ENCODE measurements around the gene VENTX. TPM values are rescaled to one million over a fixed set of nuclear protein-coding genes. Genes with fewer than 3 reads are reported as not detected.

Gene VENTX
- total and polyA plus RNA-seq, 2 of the 4 experiments (the other 2 are of a cell fraction): not detected

DNA sequence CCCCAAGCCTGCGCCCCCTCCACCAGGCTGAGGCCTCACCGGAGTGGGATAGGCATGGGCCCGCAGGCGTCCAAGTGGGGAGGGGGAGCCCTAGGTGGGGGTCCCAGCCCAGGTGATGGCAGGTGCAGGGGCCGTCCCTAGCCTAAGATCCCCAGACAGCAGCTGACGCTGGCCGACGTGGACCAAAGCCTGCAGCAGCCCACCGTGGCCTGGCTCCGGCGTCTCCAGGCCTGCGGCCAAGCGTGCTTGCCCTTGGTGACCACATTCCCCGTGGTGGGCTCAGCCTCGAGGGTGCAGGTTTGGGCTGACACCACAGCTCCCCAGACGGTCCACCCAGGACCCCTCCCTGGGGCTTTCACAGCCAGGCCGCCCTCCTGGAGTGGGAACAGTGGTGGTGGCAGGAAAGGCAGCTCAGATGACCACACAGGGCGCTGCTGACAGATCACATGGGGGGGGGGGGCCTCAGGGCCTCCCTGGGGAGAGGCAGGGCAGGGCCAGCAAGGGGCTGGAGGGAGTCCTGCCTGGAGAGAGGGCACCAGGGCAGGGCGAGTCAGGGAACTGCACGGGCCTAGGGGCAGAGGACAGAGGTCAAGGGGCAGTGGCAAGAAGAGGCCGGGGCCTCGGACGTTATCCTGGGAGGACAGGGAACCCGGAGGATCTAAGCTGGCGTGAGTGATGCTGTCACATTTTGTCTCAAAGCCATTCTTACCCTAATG is 39.8 kb downstream of the VENTX start:
- H3K9me1 ChIP-seq (ENCODE audit: insufficient read depth, low read length): 0 out of 2 replicates have a peak, but pooled peaks cover 4% of the 10 kb centered on the region
- in situ Hi-C loops (cut with MboI; ENCODE audit: low sequenced_read_pairs) (no loop called here), intact Hi-C loops (cut with micrococcal nuclease) (no loop called here), dilution Hi-C loops (cut with HindIII; ENCODE audit: low sequenced_read_pairs, unreplicated experiment) (no loop called here)
- H3K9me3 ChIP-seq (ENCODE audit: control insufficient read depth, insufficient read depth, low read length): no peaks in the 10 kb centered on the region
- no peak overlapping the region for H3K56ac ChIP-seq (ENCODE audit: extremely low read depth, insufficient read depth, low read length)
- no peak overlapping the region for H4K8ac ChIP-seq (ENCODE audit: low read depth in 2 of 2, low read length in 2 of 2)
- no peak overlapping the region for H2AK9ac ChIP-seq (replicated peaks; ENCODE audit: low read depth, low read length, poor library complexity)
- ATAC-seq (ENCODE audit: low read depth) (no peak), DNase-seq (no peak)
- no peak overlapping the region for H4K91ac ChIP-seq (ENCODE audit: insufficient read depth, low read depth, low read length)
- no peak overlapping the region for H3K4me2 ChIP-seq (ENCODE audit: low read depth, low read length)
- no peak overlapping the region for H2BK15ac ChIP-seq (ENCODE audit: low read depth, low read length)
- POLR2A ChIA-PET (ENCODE audit: unreplicated experiment): no interaction called here
- no peak overlapping the region for H2BK20ac ChIP-seq (ENCODE audit: low read depth, low read length)
- H3K27ac ChIP-seq (ENCODE audit: insufficient read depth, low read length): no peak overlapping the region
- peaks cover 9% of the 10 kb centered on the region for H3K27me3 ChIP-seq (ENCODE audit: control insufficient read depth, insufficient read depth, low read length)
- H3K18ac ChIP-seq (ENCODE audit: low read depth, low read length): no peak overlapping the region
- peaks cover 27% of the 10 kb centered on the region for H3K36me3 ChIP-seq (ENCODE audit: control insufficient read depth, insufficient read depth, low read length)
- peaks cover 10% of the 10 kb centered on the region for H3K4me1 ChIP-seq (ENCODE audit: control insufficient read depth, insufficient read depth, low read length)
- peaks cover 0 to 3% of the 10 kb centered on the region in 2 experiments; a peak in 1 of 4 replicates for H3K79me1 ChIP-seq (ENCODE audit: low read depth in 1 of 2, low read length in 2 of 2)
- TF ChIP-seq NFE2L2 (IDR thresholded peaks at IDR 0.05; ENCODE audit: low read depth, low read length): no peak
- TF ChIP-seq RFX5 (IDR thresholded peaks at IDR 0.05; ENCODE audit: low read depth, low read length): no peak
- no peak for TF ChIP-seq MXI1 (IDR thresholded peaks at IDR 0.05; ENCODE audit: borderline replicate concordance, low read depth, low read length)
- TF ChIP-seq, protein P1, sequence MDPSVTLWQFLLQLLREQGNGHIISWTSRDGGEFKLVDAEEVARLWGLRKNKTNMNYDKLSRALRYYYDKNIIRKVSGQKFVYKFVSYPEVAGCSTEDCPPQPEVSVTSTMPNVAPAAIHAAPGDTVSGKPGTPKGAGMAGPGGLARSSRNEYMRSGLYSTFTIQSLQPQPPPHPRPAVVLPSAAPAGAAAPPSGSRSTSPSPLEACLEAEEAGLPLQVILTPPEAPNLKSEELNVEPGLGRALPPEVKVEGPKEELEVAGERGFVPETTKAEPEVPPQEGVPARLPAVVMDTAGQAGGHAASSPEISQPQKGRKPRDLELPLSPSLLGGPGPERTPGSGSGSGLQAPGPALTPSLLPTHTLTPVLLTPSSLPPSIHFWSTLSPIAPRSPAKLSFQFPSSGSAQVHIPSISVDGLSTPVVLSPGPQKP (IDR thresholded peaks at IDR 0.05; ENCODE audit: borderline replicate concordance, low read depth, low read length): no peak
- no peak for TF ChIP-seq FOS (IDR thresholded peaks at IDR 0.05; ENCODE audit: low read depth, low read length)
- no peak for TF ChIP-seq SMC3 (IDR thresholded peaks at IDR 0.05; ENCODE audit: low read depth, low read length)
- TF ChIP-seq, protein P2, sequence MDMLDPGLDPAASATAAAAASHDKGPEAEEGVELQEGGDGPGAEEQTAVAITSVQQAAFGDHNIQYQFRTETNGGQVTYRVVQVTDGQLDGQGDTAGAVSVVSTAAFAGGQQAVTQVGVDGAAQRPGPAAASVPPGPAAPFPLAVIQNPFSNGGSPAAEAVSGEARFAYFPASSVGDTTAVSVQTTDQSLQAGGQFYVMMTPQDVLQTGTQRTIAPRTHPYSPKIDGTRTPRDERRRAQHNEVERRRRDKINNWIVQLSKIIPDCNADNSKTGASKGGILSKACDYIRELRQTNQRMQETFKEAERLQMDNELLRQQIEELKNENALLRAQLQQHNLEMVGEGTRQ (IDR thresholded peaks at IDR 0.05; ENCODE audit: low read depth, low read length): no peak
- no peak for TF ChIP-seq BHLHE40 (IDR thresholded peaks at IDR 0.05; ENCODE audit: low read depth, low read length)
- TF ChIP-seq MAFK (IDR thresholded peaks at IDR 0.05; ENCODE audit: low read depth, low read length): no peak
- WGBS, 2 experiments (ENCODE audit: extremely low coverage in 2 of 2, insufficient read length in 1 of 2): 69% methylated on average over 16 of the region's 25 CpGs; no CpG with 5 or more reads in 1 of the 2 experiments
- H2BK120ac ChIP-seq (ENCODE audit: low read depth, low read length): no peak overlapping the region
- H2AFZ ChIP-seq (replicated peaks; ENCODE audit: low read length, poor library complexity): peak overlapping the region; percentile 11
- no peak overlapping the region for H4K5ac ChIP-seq (ENCODE audit: low read depth, low read length)
- no peak overlapping the region for H3K4ac ChIP-seq (ENCODE audit: low read depth, low read length)
- peaks cover 7% of the 10 kb centered on the region; the same call in 1 of the 2 replicates for H4K20me1 ChIP-seq (ENCODE audit: insufficient read depth, low read length)
- no peak overlapping the region for H2BK5ac ChIP-seq (ENCODE audit: low read depth, low read length, poor library complexity, severe bottlenecking)
- no peak overlapping the region for H3K14ac ChIP-seq (replicated peaks; ENCODE audit: low read depth, low read length)
- H3K23ac ChIP-seq (ENCODE audit: low read depth, low read length): no peak overlapping the region
- no TSS peak for BruUV-seq (replicated peaks)
- 0 out of 2 replicates have a peak overlapping the region, but pooled peaks have one; percentile 9 for H2AK5ac ChIP-seq (ENCODE audit: low read depth, low read length)
- H3K9ac ChIP-seq (ENCODE audit: low read depth, low read length): no peak overlapping the region
- no peak overlapping the region for H3K4me3 ChIP-seq (ENCODE audit: insufficient read depth, low read depth, low read length)
- CTCF ChIA-PET: no interaction called here
